ENCODE measurements around the gene HYI.

Gene HYI

DNA sequence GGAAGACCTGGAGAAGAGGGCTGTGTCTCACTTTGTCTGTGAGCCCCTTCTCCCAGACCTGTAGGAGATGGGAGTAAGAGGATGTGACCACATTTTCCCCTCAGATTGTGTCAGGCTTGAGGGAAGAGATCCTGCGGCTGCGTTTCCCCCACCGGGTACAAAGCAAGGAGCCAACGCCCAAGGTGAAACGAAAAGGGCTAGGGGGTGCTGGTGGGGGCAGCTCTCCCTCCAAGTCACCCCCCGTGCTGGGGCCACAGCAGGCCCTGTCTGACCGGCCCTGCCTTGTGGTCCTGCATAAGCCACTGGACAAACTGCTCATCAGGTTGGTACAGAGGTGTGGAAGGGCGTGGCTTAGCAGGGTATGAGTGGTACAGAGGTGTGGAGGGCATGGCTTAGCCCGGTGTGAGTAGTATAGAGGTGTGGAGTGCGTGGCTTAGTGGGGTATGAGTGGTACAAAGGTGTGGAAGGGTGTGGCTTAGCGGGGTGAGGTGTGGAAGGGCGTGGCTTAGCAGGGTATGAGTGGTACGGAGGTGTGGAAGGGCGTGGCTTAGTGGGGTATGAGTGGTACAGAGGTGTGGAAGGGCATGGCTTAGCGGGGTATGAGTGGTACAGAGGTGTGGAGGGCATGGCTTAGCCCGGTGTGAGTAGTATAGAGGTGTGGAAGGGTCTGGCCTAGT is 30.6 kb downstream of the HYI start:
- H3K27ac ChIP-seq, result no peak overlapping the region
- no peak for TF ChIP-seq ZFX (IDR thresholded peaks at IDR 0.05)
- TF ChIP-seq, protein P1, sequence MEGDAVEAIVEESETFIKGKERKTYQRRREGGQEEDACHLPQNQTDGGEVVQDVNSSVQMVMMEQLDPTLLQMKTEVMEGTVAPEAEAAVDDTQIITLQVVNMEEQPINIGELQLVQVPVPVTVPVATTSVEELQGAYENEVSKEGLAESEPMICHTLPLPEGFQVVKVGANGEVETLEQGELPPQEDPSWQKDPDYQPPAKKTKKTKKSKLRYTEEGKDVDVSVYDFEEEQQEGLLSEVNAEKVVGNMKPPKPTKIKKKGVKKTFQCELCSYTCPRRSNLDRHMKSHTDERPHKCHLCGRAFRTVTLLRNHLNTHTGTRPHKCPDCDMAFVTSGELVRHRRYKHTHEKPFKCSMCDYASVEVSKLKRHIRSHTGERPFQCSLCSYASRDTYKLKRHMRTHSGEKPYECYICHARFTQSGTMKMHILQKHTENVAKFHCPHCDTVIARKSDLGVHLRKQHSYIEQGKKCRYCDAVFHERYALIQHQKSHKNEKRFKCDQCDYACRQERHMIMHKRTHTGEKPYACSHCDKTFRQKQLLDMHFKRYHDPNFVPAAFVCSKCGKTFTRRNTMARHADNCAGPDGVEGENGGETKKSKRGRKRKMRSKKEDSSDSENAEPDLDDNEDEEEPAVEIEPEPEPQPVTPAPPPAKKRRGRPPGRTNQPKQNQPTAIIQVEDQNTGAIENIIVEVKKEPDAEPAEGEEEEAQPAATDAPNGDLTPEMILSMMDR (conservative IDR thresholded peaks at IDR 0.05), result no peak

DNA sequence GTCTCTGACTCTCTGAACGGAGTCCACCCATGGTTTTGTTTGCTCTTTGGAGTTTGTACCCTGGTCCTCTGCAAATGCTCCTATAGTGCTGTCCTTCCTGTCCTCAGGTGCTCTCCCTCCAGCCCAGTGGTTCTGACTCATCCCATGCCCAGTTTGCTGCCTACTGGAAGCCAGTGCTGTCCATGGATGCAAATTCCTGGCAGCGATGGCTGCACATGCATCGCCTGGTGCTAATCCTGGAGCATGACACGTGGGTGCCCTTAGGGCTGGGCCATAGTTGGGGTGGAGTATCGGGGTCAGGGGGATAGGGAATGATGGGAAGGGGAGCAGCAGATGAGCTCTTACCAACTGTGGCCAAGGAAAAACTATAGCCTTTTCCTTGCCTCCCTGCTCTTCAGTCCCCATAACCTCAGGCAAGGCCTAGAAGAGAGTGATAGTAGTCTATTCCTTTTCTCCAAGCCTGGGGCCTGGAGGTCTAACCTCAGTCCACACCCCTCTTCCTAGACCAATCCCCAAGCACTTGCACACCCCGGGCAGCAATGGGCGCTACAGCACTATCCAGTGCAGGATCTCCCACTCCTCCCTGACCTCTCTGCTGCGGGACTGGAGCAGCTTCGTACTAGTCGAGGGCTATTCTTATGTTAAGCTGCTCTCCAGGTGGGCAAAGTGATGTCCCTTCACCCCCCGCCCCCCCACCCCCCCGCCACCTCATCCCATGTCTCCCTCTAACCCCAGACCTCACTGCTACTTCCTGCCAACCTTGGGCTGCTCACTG is 31.6 kb downstream of the HYI start:
- no peak overlapping the region for H3K27ac ChIP-seq
- TF ChIP-seq ZFX (IDR thresholded peaks at IDR 0.05), result no peak
- TF ChIP-seq, protein P1 (conservative IDR thresholded peaks at IDR 0.05), result no peak

DNA sequence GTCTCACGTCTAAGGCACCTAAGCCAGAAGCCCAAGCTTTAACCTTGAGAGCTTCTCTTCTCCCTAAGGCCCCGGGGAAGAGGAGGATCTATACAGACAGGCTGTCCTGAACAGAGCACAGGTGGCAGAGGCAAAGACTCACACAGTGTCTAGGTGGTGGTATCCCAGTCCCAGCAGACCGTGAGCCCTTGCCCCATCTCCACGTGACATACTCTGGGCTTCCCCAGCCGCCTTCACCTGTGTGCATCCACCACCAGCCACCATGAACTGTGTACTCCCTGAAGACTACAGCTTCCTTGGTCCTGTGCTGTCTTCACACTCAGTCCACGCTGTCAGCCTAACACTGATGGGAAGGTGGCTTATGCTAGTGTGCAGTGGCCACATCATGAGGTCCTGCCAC is 32.3 kb downstream of the HYI start:
- H3K27ac ChIP-seq, result no peak overlapping the region

DNA sequence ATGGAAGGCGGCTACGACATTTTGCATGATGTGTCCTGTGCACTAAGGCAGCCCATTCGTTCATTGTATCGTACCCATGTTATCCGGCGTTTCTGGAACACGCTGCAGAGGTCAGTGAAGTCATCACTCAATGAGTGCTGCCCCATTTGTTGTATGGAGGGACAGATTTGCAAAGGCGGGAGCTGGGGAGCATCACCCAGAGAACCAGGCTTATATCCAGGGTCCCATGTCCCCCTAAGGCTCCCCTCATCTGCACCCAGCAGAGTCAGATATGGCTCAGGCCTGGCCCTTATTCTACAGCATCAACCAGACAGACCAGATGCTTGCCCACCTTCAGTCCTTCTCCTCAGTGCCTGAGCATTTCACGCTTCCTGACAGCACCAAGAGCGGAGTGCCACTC is 32.9 kb downstream of the HYI start:
- no peak for TF ChIP-seq ZFX (IDR thresholded peaks at IDR 0.05)
- TF ChIP-seq, protein P1 (conservative IDR thresholded peaks at IDR 0.05), result no peak

More for the DNA sequence above, 32.3 kb downstream of the HYI start:
- TF ChIP-seq ZFX (IDR thresholded peaks at IDR 0.05), result no peak
- TF ChIP-seq, protein P1 (conservative IDR thresholded peaks at IDR 0.05), result no peak

DNA sequence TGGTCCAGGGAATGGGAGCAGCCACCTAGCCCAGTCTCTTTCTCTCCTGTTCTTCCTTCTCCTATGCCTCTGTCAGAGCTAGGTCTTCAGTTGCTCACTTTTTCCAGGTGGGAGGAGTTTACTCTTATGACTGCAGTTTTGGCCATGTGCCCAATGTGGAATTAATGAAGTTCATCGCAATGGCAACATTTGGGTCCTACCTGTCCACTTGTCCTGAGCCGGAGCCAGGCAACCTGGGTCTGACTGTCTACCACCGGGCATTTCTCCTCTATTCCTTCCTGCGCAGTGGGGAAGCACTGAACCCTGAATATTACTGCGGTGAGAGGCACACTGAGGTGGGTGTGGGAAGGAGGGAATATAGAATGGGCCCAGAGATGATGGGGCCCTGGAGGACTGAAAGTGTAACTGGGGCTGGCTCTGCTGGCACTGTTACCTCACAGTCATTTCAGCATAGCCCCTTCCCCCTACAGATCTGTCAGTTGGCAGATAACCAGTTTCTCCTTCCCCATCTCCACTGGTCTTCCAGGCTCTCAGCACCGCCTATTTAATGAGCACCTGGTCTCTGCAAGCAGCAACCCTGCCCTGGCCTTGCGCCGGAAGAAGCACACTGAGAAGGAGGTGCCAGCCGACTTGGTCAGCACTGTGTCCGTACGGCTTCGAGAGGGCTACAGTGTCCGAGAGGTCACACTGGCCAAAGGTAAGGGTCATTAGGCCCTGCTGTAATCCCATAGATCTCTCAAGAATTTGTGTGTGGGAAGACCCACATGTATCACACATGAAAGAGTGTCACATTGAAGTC is 33.9 kb downstream of the HYI start:
- no peak overlapping the region for H3K27ac ChIP-seq
- TF ChIP-seq, protein P1 (conservative IDR thresholded peaks at IDR 0.05), result no peak
- no peak for TF ChIP-seq ZFX (IDR thresholded peaks at IDR 0.05)

More for the DNA sequence above, 32.9 kb downstream of the HYI start:
- H3K27ac ChIP-seq, result no peak overlapping the region

DNA sequence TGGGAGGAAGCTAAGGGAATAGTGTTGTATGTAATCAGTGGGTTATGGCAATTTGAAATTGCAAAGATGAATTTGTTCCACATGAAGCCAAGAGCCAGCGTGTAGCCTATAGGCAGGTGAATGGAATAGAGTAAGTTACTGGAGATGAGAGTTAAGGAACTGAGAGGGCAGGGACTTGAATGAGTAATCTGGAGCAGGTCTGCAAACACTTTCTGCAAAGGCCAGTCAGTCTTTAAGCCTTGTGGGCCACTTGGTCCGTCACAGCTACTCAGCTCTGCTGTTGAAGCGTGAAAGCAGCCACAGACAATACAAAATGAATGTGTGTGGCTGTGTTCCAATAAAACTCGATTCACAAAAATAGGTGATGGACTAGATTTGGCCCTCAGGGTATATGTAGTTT is 34.9 kb downstream of the HYI start:
- TF ChIP-seq, protein P1 (conservative IDR thresholded peaks at IDR 0.05), result no peak
- no peak for TF ChIP-seq ZFX (IDR thresholded peaks at IDR 0.05)
- H3K27ac ChIP-seq, result no peak overlapping the region
